AG08395 (cell line): Measurements from ENCODE around the gene KIAA1958.
"Not testable (repeated sequence)": the region's sequence is repeated elsewhere in the genome, so short reads cannot be mapped to it uniquely, and the experiment has no call there.

Experiments
- DNase-seq: peaks from one replicate; pipeline ENCODE4 v3.0.0; 2012; ENCODE audit warnings: mixed read lengths, low spot score

KIAA1958 gene

DNA sequence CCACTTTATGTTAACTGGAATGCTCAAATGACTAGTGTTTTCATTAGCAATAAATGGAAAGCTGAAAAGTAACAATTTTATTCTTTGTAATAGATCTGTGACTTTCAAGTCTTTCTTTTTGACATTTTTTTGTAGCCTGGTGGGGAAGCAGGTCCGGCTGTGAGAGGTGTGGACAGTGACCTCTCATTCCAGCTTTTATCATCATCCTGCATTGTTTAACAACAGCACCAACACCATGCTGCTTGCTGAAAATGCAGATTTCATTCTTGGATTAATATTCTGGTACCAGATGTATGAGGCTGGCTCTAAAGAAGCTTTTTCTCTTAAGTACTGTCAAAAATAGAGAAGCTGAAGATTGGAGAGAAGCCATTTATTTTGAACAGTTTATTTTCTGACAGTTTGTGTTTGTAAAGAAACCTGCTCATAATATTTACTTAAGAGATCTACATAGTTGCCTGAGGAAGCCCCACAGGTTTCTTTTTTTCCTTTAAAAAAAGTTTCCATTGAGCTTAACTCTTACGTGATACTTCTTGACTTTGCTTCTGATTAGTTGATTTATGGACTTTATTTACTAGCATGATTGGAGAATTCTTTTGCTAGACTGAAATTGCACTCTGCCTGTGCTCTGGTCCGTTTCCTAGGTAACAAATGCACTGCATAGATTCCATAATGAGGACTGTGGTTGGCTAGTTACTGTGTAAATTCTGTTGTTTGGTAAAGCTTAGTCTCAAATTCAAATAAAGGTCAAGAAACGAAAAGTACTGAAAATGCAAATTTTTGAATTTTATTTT lies 3.4 kb downstream of the KIAA1958 start:
- DNase-seq: no peak

DNA sequence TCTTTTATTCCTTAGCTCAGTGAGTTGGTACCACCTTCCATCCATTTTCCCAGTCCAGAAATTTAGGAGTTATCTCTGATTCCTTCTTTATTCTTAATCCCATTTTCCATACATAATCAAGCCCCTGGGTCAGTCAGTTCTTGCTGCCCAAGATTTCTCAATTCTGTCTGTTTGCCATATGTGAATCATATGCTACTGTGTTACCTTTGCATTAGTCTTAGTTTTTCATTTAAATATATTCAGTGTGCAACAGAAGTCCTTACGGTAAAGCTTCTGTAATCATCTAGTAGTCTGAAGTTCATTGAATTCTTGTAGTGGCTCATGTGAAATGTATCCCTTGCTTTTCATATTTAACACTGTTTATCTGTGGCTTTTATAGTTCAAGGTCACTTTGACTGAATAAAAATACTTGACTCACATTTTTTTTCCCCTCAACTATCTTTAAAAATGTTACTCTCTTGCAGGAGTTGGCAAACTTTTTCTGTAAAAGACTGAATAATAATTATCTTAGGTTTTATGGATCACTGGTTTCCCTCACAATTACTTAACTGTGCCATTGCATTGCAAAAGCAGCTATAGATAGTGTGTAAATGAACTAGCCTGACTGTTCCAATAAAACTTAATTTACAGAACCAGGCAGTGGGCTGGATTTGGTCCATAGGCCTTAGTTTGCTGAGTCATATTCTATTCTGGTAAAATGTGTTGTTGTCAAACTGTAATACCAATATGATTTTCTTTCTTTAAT lies 6.9 kb downstream of the KIAA1958 start:
- DNase-seq: no peak

DNA sequence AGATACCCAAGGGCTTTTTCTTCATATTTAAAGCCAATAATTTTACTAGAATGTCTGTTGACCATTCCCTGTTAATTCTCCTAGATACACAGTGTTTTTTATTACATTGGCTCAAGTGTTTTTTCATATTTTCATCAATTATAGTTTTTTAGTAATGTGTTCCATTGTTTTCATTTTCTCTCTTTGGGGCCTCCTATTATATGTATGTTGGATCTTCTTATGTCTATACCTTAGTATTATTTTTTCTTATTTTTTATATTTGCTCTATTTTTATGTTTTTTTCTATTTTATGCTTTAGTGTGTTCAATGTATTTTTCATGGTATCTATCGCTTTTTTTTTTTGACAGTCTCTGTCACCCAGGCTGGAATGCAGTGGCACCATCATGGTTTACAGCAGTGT lies 7.5 kb downstream of the KIAA1958 start:
- DNase-seq: no peak

DNA sequence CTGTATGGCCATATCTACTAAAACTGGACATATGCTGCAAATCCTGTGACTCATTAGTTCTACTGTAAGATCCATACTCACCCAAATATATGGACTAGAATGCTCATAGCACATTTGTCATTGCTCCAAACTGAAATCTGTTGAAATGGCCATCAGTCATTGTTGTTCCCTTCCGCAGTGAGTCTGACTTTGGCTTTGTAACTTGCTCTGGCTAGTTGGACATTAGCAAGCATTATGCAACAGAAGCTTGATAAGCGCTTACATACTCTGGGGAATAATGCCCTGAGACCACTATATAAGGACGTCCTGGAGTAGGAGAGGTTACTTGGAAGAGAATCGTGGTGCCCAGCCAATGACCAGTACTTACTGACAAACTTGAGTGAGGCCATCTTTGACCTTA lies 9.0 kb downstream of the KIAA1958 start:
- no peak for DNase-seq

DNA sequence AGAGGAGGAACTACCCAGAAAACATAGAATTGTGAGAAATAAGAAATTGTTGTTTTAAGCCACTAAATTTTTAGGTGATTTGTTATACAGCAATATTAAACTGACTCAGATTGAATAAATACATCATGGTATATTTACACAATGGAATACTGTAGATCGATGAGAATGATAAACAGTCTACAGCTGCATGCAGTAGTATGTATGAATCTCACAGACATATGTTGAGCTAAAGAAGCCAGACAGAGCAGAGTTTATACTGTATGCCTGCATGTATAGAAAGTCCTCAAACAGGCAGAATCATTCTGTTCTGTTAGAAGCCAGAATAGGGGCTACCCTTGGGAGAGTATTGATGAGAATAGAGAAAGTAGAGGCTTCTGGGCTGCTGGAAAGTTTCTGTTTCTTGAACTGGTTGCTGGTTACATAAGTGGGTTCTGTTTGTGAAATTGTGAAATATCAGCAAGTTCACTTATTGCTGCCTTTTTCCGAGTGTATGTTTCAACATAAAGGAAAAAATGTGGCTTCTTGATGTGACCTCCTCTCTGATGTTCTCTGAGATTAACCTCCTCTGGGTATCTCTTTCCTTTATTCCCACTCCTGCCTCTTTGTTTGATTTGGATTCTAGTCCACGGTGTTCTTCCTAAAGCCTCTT lies 9.6 kb downstream of the KIAA1958 start:
- no peak for DNase-seq

DNA sequence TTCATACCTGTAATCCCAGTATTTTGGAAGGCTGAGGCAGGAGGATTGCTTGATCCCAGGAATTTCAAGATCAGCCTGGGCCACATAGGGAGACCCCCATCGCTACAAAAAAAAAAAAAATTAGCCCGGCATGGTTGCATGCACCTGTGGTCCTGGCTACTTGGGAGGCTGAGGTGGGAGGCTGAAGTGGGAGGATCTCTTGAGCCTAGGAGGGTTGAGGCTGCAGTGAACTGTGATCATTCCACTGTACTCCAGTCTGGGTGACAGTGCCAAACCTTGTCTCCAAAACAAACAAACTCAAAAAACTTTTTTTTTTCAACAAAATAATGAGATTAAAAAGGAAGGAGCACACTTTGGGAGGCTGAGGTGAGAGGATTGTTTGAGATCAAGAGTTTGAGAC lies 14.2 kb downstream of the KIAA1958 start:
- no peak for DNase-seq

DNA sequence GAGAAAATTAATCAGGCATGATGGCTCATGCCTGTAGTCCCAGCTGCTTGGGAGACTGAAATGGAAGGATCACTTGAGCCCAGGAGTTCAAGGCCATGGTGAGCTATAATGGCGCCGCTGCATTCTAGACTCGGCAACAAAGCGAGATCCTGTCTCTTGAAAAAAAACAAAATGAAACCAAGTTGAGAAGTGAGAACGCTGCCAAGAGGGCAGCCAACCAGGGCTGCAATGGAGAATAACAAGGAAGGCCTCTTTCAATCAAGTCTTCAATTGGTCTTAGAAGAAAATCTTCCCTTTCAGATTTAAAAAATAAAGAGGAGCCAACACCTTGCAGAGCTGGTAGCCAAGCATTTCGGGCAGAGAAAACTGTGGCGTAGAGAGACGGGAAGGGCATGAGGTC lies 14.7 kb downstream of the KIAA1958 start:
- no peak for DNase-seq

DNA sequence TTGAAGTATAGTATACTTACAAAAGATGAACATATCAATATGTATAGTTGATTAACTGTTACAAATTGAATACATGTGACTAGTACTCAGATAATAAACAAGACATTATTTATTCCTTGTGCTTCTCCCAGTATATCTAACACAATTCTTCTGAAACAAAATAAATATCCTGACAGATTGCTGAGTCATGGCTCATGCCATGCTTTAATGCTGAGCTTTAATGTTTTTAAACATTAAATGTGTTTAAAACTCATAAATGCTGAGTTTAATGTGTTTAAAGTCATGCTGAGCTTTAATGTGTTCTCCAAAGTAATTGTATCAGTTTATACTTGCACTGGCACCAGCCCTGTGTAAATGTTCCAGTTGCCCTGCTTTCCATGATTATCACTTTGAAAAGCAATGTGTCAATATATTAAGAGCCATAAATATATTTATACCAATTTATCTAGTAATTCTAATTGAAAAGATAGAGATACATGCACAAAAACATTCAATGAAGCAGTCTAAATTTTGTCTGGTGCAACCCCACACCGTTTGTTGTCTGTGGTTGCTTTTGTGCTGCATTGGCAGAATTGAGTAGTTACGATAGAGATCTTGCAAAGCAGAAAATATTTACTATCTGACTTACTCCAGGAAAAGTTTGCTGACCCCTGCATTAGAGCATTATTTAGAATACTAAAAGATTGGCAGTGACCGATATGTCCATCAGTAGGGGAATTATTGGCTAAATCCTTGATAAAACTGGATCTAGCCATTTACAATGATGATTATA lies 15.7 kb downstream of the KIAA1958 start:
- no peak for DNase-seq

DNA sequence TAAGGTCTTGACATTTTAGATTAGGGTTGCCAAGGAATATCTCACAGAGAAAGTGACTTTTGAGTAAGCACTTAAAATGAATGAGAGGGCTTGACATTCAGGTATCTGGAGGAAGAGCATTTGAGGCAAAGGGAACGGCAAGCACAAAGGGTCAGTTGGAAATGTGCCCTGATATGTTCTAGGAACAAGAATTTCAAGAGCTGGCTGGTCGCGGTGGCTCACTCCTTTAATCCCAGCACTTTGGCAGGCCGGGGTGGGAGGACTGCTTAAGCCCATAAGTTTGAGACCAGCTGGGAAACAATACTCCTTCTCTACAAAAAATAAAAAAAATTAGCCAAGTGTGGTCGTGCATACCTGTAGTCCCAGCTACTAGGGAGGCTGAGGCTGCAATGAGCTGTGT lies 16.5 kb downstream of the KIAA1958 start:
- DNase-seq: no peak

DNA sequence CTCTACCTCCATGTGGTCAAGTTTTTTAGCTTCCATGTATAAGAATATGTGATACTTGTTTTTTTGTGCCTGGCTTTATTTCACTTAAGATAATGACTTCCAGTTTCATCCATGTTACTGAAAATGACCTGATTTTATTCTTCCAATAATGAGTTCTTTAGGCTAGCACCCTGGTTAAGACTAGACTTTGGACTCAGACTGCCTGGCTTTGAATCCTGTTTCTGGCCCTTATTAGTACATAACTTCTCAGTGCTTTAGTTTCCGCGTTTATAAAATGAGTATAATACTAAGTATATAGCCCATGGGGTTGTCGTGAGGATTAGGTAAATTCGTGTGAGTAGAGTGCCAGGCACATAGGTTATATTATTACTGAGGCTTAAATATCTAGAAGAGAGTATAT lies 18.5 kb downstream of the KIAA1958 start:
- no peak for DNase-seq

DNA sequence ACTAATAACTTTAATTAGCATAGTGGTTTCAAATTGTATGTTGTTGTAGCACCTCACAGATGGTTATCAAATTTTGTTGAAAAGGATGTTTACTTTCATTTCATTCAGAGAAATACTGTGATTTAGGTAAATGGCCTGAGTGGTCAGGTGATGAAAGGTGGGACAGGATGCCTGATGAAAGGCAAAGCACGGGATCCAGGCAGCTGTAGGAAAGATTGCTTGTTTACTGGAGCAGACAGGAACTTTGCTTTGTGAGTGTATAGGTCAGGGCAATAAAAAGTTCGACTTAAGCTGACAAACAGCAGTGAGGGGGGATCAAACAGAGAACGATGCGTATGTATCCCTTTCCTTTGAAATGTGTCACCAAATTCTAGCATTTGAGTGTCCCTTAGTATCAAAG lies 19.0 kb downstream of the KIAA1958 start:
- no peak for DNase-seq

DNA sequence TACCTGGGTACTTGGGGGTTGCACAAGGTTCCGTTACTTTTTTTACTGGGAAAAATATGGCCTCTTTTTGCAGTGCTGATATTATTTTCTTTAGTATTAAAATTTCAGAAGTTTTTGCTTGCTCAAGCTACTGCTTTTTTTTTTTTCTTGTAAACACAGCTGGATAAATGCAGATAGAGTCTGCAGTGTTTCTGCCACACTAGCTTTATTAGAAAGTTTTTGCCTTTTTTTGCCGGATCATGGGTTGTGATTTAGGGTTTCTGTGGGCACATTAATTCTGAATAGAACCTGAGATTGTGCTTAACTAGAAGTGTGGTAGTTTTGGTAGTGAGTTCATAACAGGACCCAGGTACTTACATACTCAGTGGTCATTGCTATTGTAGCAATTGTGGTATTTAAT lies 19.9 kb downstream of the KIAA1958 start:
- DNase-seq: no peak

DNA sequence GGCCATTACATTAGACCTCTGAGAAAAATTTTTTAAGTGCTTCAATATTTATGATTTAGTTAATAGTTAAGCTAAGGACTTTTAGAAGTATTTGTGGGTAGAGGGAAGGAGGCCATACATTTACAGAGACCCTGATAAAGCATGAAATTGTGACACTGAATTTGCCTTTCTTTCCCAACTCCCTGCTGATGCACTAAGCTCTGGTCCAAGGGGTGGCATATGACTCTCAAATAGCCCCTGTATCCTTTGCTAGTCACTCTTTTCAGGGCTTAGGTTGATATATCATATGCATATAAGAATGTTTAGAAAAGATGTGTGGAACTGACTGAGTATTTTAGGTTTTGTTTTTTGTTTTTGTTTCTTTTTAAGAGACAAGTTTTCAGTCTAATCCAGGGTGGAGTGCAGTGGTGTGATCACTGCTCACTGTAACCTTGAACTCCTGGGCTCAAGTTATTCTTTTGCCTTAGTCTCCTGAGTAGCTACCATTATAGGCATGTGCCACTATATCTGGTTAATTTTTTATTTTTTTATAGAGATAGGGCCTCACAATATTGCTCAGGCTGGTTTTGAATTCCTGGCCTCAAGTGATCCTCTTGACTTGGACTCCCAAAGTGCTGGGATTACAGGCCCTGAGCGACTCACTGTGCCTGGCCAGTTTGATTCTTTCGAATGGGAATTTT lies 20.5 kb downstream of the KIAA1958 start:
- no peak for DNase-seq

DNA sequence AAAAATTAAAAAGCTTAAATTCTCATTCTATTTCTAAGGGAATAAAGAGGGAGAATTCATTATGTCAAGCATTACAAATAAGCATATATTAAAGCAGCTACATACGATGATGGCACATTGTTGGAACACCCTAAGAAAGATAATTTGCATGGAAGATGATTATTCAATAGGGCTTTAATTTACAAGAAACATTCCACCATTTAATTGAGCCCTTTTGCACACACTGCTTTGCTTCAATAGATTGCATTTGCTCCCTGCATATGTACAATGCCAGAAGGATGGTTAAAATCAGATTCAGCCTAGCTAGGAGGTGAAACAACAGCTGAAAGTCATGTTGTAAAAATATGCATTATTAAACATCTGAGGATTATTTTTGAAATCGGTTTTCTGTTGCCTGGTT lies 21.8 kb downstream of the KIAA1958 start:
- no peak for DNase-seq

DNA sequence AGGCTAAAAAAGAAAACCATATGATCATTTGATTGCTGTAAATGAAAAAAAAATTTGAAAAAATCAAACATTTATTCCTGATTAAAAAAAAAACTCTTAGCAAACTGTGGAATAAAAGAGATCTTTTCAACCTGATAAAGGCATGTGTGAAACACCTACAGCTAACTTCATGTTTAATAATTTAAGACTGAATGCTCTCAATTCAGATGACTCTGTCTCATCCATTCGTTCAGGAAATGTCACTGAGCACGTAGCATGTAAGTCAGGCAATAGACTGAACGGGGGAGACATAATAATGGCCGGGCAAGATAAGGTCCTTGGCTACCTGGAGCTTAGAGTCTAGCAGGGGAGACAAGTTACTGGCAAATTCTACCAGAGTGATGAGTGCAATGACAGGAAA lies 25.8 kb downstream of the KIAA1958 start:
- not testable (repeated sequence) for DNase-seq

DNA sequence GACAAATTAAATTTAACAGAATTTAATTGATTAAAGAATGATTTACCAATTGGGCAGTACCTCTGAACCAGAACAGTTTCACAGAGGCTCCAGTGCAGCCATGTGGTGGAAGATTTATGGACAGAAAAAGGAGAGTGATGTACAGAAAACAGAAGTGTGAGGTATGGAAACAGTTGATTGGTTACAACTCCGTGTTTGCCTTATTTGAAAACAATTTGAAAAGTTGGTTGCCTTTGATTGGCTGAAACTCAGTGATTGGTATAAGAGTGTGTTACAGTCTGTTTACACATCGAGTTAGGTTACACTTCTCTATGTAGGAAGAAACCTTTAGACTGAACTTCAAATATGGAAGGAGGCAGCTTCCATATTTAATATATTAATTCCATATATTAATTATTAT lies 30.1 kb downstream of the KIAA1958 start:
- no peak for DNase-seq

DNA sequence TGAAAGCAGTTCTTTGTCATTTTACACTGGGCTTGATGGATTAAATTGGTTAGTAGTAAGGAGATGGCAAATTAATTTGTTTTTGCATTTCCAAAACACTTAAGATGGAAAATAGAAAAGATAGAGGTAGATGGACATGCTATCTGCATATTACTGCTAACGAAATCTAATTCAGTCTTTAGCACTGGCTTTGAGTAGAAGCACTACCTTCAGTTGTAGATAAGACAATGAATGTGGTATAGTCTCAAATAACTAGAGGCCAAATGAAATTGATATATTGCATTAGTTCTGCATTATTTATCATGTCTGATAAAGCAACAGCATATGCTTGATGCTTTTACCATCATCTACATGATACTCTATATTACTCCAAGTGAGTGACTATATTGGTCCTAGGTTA lies 33.4 kb downstream of the KIAA1958 start:
- DNase-seq: no peak

DNA sequence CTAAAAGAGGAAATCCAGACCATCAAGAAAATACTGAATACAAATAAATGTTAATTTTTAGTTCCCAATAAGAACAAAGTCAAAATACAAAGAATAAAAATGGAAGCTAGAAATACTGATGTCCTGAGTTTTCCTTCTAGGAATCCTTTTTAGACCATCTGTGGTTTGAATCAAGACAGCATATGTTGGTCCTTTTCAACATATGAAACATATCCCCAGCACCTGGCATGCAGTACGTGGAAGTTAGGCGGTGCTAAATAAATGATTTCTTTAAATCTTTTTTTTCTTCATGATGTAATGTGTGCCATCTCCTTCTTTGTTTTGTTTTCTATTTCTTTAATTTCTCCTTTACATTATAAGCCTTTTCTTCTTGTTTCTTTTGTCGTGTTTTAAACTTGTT lies 34.0 kb downstream of the KIAA1958 start:
- no peak for DNase-seq

DNA sequence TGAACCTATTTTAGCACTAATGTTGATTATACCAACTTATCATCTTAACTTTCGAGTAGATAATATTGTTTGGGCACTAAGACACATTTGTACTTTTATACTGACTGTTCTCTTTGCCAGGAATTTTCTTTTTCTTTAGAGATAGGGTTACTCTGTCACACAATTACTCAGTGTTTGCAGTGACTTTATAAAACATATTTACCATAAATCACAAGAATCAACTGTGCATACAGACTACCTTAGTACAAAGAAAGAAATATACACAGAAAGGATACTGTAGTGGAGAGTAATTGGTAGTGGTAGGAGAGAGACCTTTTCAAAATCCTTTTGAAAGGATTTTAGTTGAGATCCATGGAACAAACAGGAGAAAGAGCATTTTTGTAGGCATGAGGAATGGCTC lies 40.3 kb downstream of the KIAA1958 start:
- DNase-seq: no peak

DNA sequence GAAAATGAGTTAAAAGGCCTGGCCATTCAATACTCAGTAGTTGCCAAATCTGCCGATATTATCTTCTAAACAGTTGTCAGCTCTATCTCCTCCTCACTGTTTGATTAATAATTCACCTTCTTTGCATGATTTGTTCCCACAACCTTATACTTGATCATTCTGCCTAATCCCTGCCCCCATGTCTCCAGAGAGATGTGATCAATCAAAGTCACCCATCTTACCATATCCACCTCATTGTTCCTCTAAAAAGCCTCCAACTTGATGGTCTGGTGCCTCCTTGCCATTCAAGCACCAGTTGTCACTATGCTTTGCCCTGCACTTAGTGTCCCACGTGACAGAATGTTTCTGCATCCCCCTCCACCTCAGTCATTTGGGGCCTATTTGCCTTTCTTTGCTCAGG lies 41.3 kb downstream of the KIAA1958 start:
- no peak for DNase-seq

DNA sequence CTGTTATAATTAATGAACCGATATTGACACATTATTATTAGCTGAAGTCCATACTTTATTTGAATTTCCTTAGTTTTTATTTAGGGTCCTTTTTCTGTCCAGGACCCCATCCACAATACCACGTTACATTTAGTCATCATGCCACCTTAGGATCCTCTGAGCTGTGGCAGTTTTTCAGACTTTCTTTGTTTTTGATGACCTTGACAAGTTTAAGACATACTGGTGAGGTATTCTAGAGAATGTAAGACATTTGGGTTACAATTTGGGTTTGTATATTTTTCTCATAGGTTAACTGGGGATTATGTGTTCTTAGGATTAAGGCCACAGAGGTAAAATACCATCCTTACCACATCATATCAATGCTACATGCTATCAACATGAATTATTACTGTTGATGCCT lies 42.7 kb downstream of the KIAA1958 start:
- no peak for DNase-seq

DNA sequence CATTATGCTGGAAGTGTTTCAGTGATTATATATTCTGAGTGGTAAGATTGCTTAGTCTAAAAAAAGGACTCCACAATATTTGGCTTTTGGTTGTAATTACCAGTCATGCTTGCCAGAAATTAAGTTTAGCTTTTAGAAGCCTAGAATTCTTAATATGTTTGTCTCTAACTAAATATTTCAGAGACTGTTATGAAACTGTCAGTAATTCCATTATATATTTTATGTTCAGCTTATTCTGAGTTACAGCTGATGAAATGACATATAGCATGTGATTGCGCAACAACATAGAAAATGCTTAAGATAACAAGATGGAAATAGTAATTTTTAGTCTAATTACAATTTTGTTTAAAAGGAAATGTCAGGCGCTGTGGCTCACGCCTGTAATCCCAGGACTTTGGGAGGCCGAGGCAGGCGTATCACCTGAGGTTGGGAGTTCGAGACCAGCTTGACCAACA lies 44.2 kb downstream of the KIAA1958 start:
- no peak for DNase-seq
